Stimulated activated CD8-positive, alpha-beta memory T cell treated with anti-CD3 and anti-CD28 coated beads, Interleukin-15, amount 100 ng/mL, for 24 hours (primary cell): Measurements from ENCODE around the gene INSM1.

Source experiments
- DNase-seq: peaks from one replicate; pipeline ENCODE4 v3.0.0-alpha.2; 2020; ENCODE audit warnings: low read depth

INSM1 gene

DNA sequence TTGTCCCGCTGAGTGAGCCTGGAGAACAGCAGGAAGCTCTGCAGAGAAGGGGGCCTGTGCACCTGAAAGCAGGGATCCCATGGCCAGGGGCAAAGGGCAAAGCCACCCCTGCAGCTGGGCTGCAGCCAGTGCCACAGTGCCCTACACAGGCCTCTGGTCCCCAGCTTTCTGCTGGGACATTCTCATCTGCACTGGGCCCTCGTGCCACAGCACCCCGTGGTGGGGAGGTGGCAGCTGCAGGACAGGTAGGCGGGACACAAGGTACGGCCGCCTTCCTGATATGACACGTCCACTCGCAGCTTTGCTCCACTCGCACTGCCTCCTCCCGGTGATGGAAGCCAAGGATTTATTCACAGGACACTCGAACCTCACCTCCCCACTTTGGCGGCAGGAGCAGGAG lies 27.2 kb downstream of the INSM1 start:
- no peak for DNase-seq

- DNase-seq = no peak
These were observed 28.1 kb downstream of the INSM1 start for GRCh38 chr20:20395903-20396568.

DNA sequence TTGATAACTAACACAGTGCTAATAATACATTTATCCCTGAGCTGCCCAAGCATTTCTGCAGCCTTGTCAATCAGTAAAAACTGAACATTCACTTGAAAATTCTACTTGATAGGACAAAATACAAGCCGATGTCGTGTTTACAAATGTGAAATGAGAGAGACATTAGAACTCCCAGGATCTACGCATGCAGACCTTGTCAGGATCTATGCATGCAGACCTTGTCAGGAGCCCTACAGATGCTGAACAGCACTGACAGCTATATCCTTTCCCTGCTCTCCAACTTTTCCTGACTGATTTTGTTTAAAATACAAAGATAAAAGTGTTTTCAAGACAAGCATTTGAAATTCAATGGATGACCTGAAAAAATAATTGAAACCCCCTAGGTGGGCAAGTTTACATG lies 28.9 kb downstream of the INSM1 start:
- no peak for DNase-seq

- DNase-seq = no peak
These were observed 30.2 kb downstream of the INSM1 start for GRCh38 chr20:20398123-20398522.

DNA sequence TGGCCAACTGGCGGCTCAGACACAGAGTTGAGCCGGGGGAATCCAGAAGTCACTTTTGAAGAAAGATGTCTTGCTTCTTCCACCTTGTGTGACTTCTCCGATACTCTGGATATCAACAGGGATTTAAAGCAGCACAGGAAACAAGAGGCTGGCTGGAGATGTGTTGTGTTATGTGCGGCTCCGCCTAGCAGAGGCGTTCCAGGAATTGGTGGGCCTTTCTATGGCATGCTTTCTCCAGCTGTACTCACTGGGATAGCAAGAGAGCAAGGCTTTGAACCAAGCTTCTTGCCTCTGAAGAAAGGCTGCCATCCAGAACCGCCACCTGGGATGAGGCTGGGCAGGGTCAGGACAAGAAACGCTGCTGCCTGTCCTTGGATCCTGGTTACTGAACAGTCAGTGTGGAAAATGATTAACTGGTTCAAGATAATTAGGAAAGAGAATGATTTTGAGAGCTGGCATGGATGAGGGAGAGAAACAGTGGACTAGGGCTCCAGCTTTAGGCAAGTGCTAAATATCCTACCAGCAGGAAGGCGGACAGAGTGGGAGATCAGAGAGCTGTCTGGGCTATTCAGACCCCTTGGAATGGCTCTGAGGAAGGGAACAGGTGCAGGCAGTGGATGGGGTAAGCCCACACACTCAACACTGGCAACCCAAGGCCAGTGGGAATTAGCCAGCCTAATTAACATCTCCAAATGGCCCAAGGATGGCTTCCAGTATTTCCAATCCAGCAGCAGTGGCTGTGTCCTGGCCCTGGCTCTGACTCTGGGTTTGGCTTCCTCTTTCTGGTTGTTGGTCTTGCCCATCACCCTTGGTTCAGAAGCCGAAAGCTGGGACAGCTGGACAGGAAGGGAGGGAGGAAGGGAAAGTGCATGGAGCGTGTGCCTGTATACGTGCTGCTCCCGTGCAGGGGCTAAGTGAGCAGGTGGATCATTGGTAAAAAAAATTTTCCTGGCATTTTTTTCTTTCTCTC lies 31.9 kb downstream of the INSM1 start:
- DNase-seq = no peak

DNA sequence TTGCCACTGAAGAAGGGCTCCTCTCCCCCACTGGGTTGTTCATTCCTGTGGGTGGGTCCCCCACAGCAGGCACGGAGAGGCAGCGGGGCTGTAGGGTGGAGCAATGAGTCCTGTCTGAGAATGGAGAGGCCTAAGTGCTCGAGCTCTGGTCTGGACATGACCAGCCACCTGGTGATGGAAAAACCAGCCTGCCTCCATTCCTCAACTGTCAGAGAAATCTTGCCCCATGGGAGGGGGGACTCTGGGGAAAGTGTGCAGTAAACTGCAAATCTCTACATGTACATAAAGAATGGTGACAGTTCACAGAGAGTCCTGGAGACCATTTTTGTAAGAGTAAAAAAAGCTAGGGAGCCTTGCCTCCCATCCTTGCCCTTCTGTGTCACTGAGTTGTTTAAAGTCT lies 34.1 kb downstream of the INSM1 start:
- DNase-seq = no peak

- DNase-seq = no peak
These were observed 36.7 kb downstream of the INSM1 start for GRCh38 chr20:20404633-20405032.

- DNase-seq = no peak
These were observed 37.7 kb downstream of the INSM1 start for GRCh38 chr20:20405623-20406022.

DNA sequence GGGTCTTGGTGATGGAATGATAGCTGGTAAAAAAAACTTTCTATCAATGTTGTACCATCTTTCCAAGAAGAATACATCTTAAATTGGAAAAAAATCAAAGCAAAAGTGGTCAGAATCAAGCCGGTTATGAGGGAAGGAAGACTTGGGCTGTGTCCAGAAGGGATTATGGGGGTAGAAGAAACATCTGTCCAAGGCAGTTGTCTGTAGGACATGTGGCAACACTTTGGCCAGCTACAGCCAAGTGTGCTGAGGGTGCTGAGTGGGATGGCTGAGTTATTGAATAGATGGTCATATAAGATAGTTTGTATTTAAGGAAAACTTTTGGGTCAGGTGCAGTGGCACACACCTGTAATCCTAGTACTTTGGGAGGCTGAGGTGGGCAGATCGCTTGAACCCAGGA lies 38.4 kb downstream of the INSM1 start:
- no peak for DNase-seq

DNA sequence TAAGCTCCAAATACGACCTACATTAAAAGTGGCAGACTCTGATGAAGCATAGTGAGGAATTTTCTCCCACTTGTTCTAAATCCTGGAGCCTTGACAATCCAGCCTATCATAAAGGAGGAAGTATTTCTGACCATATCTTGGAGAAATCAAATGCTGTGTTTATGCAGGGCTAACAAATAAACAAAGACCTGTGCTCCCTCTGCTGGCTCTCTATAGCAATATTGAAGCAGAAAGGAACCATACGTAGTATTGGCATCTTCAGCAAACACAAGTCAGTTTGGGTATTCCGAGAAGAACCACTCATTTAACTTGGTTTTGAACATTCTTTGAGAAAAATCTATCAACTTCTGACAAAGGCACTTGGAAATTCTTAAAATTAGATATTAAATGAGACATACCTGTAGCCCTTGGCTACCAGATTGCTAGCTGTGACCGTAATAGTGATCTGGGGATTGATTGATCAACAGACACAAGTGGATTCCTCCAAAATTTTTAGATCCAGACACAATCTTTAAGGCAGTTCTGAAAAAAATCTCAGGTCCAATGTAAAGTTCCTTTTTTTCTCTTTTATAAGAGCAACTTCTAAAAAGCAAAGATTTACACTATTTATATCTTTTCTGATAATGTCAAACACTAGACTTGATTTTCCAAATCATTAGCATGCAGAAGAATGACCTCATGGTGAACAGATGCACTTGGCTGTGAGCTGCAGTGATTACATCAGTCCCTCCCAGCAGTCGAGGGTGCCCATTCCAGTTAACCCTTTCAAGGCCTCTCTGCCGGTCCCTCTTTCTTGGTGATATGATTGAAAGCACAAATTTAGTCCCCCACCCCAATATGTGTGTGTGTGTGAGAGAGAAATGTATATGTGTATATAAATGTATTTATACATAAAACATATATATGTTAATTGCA lies 40.2 kb downstream of the INSM1 start:
- DNase-seq = no peak

GRCh38 chr20:20409331-20409730 lies 41.4 kb downstream of the INSM1 start:
- DNase-seq = no peak

GRCh38 chr20:20410678-20411077 lies 42.8 kb downstream of the INSM1 start:
- DNase-seq = no peak

- DNase-seq = no peak
These were observed 43.5 kb downstream of the INSM1 start for GRCh38 chr20:20411402-20411801.

DNA sequence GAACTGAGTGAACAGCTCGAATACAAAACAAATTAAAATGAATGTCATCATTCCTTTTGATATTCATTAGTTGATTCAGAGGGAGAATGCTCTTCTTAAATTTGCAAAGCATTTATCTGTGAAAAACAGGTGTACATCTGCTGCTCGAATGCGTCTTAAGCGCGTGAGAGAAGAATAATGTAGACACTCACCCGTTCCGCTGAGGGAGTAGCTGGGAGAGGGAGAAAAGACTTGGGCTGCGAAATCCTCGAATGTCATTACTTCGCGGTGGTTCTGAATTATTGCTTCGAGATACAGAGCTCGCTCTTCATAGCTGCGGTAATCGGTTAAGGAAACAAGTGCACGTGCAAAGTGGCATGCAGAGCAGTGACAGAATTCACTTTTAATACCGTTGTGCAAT lies 43.9 kb downstream of the INSM1 start:
- DNase-seq = no peak

DNA sequence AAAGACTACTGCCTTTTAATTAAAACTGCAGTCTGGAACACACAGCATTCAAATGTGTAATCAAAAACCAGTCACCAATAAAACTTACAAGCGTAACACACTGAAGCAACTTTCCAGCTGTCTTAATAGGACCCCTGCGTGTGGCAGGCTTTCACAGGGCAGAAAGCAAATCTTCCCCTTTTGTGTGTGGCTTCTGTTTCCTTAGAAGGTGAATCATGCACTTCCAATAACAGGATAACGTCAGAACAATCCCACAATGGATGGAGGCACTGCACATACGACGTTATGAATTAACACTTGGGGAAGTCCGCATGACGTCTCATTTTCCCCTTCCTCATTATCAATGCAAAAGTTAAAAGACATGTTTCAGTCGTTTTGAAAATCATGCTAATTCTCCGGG lies 44.8 kb downstream of the INSM1 start:
- no peak for DNase-seq

- no peak for DNase-seq
These were observed 45.9 kb downstream of the INSM1 start for GRCh38 chr20:20413810-20414281.

- no peak for DNase-seq
These were observed 46.8 kb downstream of the INSM1 start for GRCh38 chr20:20414640-20415220.

DNA sequence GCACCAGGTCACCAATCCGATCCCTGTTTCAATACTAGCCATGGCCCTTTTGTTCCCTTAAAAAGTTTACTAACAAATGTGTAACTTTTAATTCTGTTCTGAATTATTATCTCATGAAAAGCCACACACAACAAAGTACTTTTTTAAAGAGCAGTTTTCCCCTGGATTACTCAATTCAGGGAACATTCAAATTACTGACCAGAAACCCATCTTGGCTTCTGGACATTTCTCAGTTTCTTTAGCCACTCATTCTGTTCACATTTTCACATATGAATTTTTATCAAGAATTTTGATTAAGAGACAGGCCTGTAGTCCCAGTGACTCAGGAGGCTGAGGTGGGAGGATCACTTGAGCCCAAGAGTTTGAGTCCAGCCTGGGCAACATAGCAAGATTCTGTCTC lies 47.4 kb downstream of the INSM1 start:
- DNase-seq = no peak

DNA sequence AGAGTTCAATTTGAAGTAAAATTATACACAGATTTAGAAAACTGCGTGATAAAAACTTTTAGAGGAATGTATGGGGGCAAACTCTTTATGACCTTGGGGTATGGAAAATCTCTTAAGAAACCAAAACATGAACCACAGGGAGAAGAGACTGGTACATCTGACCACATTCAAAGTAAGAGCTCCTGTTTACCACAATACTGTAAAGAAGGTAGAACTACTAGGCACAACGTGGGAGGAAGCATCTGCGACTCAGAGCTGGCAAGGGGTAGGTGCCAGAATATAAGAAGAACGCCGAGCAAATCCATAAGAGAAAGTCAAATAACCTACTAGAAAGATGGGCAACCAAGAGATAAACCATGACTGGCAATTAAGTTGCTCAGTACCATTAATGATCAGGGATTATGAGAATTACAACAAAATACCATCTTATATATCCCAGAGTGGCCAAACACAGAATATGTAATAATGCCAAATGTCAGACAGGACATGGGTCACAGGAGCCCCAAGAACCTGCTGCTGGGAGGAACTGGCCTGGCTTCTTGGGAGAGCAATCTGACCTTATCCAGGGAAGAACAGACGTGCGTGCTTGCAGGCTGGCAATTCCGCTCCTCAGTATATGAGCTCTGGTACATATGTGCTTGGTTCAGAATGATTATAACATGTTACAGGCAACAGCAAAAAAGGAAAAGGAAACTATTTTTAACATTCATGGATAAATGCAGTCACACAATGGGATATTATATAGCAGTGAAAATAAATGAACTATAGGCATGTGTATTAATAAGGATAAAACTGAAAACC lies 50.2 kb downstream of the INSM1 start:
- no peak for DNase-seq
